ENCODE measurements around the gene DCAF11.

GRCh38 chr14:24095271-24096068, 19.1 kb upstream of the DCAF11 start:
- TF ChIP-seq GATA2 (IDR thresholded peaks at IDR 0.05; ENCODE audit: low read depth, low read length) (no peak), GATA3 (IDR thresholded peaks at IDR 0.05; ENCODE audit: low read depth, low read length) (no peak)
